Measurements from ENCODE around the gene PLAC9.
A peak's percentile ranks its signal among the peaks of the same experiment; 100 is the strongest.

PLAC9 gene

DNA sequence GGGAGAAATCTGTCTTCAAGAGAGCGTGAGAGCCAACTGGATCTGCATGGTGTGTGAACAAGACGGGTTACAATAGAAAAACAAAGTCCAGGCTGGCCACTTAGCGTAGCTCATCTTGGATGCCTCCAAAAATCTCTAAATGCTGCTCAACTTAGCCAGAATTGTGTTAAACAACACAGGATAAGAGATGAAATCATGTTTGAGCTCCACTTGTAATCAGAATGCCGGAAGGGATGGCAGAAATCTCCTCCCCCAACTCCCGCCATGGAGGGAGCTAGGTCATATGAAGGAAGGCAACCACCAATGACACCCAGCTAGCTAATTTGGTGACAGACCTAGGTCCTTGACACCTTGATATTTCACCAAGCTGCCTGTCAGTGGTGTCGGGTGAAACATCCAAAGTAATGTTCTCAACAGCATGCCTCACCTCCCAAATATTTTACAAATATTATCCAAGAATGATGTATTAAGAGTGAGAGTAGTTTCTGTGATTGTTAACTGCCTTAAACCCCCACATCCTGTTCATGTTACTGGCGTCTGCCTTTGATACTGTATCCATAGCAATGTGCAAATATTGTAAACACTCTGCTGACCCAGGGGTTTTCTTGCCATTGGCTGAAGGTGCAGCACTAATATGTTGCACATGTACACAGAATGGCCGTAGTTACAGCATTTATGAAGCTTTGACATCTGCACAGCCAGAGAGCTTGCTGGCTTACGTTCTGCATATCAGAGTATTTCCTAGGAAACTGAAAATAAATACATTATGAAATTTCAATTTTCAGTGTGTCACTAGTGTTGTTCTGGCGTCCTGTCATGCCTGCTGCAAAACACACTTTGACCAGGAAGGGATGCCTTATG is 28.2 kb upstream of the PLAC9 start:
- H3K4me3 ChIP-seq (ENCODE audit: low read length) = peak overlapping the region; percentile 36
- TF ChIP-seq, protein P1, sequence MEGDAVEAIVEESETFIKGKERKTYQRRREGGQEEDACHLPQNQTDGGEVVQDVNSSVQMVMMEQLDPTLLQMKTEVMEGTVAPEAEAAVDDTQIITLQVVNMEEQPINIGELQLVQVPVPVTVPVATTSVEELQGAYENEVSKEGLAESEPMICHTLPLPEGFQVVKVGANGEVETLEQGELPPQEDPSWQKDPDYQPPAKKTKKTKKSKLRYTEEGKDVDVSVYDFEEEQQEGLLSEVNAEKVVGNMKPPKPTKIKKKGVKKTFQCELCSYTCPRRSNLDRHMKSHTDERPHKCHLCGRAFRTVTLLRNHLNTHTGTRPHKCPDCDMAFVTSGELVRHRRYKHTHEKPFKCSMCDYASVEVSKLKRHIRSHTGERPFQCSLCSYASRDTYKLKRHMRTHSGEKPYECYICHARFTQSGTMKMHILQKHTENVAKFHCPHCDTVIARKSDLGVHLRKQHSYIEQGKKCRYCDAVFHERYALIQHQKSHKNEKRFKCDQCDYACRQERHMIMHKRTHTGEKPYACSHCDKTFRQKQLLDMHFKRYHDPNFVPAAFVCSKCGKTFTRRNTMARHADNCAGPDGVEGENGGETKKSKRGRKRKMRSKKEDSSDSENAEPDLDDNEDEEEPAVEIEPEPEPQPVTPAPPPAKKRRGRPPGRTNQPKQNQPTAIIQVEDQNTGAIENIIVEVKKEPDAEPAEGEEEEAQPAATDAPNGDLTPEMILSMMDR (conservative IDR thresholded peaks at IDR 0.05; ENCODE audit: low read length) = no peak
- peak; percentile 98 for DNase-seq (ENCODE audit: low read depth)

DNA sequence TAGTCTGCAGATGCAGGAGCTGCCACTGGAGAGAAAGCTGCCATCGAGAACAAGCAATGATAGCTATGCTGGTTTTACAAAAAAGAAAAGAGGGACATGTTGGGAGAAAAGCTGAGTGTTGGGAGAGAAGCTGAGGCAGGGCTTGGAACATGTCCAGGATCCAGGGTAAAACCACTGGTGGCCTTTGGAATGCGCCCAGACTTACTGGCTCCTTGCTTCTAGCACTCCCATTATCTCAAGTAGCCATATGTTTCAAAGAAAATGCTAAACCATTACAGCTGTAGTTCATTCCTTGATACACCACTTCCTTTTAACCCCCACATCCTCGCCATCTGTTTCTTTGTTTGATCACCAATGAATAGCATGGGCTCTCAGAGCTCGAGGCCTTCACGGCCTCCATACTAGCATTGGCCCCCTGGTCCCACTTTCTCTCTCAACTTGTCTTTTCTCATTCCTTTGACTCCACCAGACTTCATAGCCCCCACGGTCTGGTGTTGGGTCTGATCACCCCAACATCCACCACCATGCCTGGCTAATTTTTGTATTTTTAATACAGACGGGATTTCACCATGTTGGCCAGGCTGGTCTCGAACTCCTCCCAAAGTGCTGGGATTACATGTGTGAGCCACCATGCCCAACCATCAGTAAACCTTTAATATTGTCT is 23.8 kb upstream of the PLAC9 start:
- H3K4me3 ChIP-seq (ENCODE audit: low read length) = no peak overlapping the region
- TF ChIP-seq, protein P1 (conservative IDR thresholded peaks at IDR 0.05; ENCODE audit: low read length) = no peak
- DNase-seq (ENCODE audit: low read depth) = no peak

DNA sequence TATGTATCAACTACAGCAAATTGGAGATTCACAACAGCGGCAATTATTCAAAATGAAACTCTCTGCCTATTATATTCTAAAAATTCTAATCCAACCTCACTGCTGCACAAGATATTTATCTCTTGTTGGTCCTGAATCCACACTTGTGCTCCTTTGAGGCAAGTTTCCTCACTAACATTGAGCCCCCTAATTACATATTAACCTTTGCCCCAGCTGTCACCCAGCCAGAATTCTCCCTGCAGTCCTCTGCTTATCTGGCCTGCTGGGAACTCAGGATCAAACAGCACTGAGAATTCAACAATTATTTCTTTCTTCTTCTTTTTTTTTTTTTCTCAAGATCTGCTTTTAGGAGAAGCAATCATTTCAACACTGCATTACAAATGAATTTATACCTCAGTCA is 21.5 kb upstream of the PLAC9 start:
- TF ChIP-seq, protein P1 (conservative IDR thresholded peaks at IDR 0.05; ENCODE audit: low read length) = no peak
- H3K4me3 ChIP-seq (ENCODE audit: low read length) = no peak overlapping the region

DNA sequence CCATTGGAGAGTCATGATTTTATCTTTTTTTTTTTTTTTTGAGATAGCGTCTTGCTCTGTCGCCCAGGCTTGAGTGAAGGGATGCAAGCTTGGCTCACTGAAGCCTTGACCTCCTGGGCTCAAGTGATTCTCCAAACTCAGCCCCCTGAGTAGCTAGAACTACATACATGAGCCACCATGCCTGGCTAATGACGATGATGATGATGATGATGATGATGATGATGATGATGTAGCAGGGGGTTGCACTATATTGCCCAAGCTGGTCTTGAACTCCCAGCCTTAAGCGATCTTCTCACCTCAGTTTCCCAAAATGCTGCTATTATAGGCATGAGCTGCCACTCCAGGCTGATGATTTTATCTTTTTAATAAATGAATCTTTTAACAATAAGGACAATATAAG is 13.9 kb upstream of the PLAC9 start:
- DNase-seq (ENCODE audit: low read depth) = no peak
- H3K4me3 ChIP-seq (ENCODE audit: low read length) = no peak overlapping the region
- TF ChIP-seq, protein P1 (conservative IDR thresholded peaks at IDR 0.05; ENCODE audit: low read length) = no peak

More for the DNA sequence above, 21.5 kb upstream of the PLAC9 start:
- DNase-seq (ENCODE audit: low read depth) = no peak

DNA sequence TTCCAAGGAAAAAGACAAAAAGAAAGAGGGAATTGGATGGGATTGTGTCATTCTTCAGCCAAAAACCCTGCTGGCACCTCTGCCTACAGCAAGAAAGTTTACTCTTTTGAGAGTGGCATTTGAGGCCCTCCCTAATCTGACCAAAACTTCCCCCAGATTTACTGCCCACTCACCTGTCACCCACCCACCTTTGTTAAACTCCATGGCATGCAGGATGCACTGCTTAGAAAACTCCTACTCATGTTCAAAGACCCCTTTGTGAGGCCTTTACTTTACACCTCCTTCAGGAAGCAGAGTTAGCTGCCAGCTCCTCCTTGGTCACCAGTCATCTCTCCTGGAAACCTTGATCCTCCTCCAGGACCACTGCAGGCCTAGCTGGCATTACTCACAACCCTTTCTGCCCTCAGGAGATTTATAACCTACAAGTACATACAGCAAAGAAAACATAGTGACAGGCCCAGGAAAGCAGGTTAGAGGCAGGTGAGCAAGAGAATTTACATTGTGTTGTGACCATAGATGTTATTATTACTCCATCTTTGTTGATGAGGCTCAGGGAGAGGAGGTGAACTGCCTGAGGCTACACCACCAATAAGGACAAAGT is 10.3 kb upstream of the PLAC9 start:
- no peak for DNase-seq (ENCODE audit: low read depth)
- TF ChIP-seq, protein P1 (conservative IDR thresholded peaks at IDR 0.05; ENCODE audit: low read length) = no peak
- H3K4me3 ChIP-seq (ENCODE audit: low read length) = no peak overlapping the region

GRCh38 chr10:80122746-80123145 is 9.8 kb upstream of the PLAC9 start:
- TF ChIP-seq, protein P1 (conservative IDR thresholded peaks at IDR 0.05; ENCODE audit: low read length) = no peak
- DNase-seq (ENCODE audit: low read depth) = peak; percentile 85
- H3K4me3 ChIP-seq (ENCODE audit: low read length) = no peak overlapping the region

Measured in AG10803 (cell line).